Subcutaneous adipose tissue (tissue), 4 donors: ENCODE data around the gene NELL1. TPM values are rescaled to one million over a fixed set of nuclear protein-coding genes. Genes with fewer than 3 reads are reported as not detected.

Experiments used
- CTCF ChIP-seq: fragments of 450-650 bp; IDR thresholded peaks from one replicate; pipeline ENCODE4 v1.5.1; 2016; ENCODE audit warnings: low read depth, mild to moderate bottlenecking, control low read depth, antibody characterized with exemption, moderate library complexity
- total RNA-seq, 4 donors: library from RNA; depleted of rRNA; stranded (reverse); fragments of >200 nt; gene quantifications; one replicate each; pipeline ENCODE4 v1.1.0, GENCODE V29; 2016

The NELL1 gene
- total RNA-seq, 4 donors from 2014 or later: not detected

- no peak for TF ChIP-seq CTCF
These were observed 758.3 kb downstream of the NELL1 start for GRCh38 chr11:21427726-21428125.

GRCh38 chr11:21428796-21429195 is 759.4 kb downstream of the NELL1 start:
- no peak for TF ChIP-seq CTCF

GRCh38 chr11:21429401-21429800 is 760.0 kb downstream of the NELL1 start:
- no peak for TF ChIP-seq CTCF

- TF ChIP-seq CTCF: no peak
These were observed 761.2 kb downstream of the NELL1 start for GRCh38 chr11:21430537-21430936.

- no peak for TF ChIP-seq CTCF
These were observed 777.7 kb downstream of the NELL1 start for GRCh38 chr11:21446939-21447590.

GRCh38 chr11:21447871-21448270 is 778.5 kb downstream of the NELL1 start:
- TF ChIP-seq CTCF: no peak

- no peak for TF ChIP-seq CTCF
These were observed 786.8 kb downstream of the NELL1 start for GRCh38 chr11:21456186-21456585.
